ENCODE results near the gene SLC13A3. TPM values are rescaled to one million over a fixed set of nuclear protein-coding genes. Genes with fewer than 3 reads are reported as not detected.

Gene SLC13A3
- total and polyA plus RNA-seq, 2 of the 4 experiments (the other 2 are of a cell fraction): 2.5 to 4.2 TPM

- H2AK9ac ChIP-seq (replicated peaks; ENCODE audit: low read depth, low read length, poor library complexity): no peak overlapping the region
- DNase-seq (no peak), ATAC-seq (ENCODE audit: low read depth) (no peak)
- no peaks in the 10 kb centered on the region for H3K36me3 ChIP-seq (ENCODE audit: control insufficient read depth, insufficient read depth, low read length)
- no peak overlapping the region for H3K23ac ChIP-seq (ENCODE audit: low read depth, low read length)
- H2BK20ac ChIP-seq (ENCODE audit: low read depth, low read length): no peak overlapping the region
- H2BK5ac ChIP-seq (ENCODE audit: low read depth, low read length, poor library complexity, severe bottlenecking): no peak overlapping the region
- H3K9ac ChIP-seq (ENCODE audit: low read depth, low read length): no peak overlapping the region
- no TSS peak for BruUV-seq (replicated peaks)
- no peaks in the 10 kb centered on the region for H3K4me1 ChIP-seq (ENCODE audit: control insufficient read depth, insufficient read depth, low read length)
- intact Hi-C loops (cut with micrococcal nuclease) (loop anchor here (10.0 kb wide), 1 partner anchor 59 kb away; the partner anchor contains the start of gene SLC13A3), dilution Hi-C loops (cut with HindIII; ENCODE audit: low sequenced_read_pairs, unreplicated experiment) (no loop called here), in situ Hi-C loops (cut with MboI; ENCODE audit: low sequenced_read_pairs) (no loop called here)
- H3K27ac ChIP-seq (ENCODE audit: insufficient read depth, low read length): no peak overlapping the region
- H2AK5ac ChIP-seq (ENCODE audit: low read depth, low read length): no peak overlapping the region
- no peak overlapping the region for H4K5ac ChIP-seq (ENCODE audit: low read depth, low read length)
- H4K20me1 ChIP-seq (ENCODE audit: insufficient read depth, low read length): no peaks in the 10 kb centered on the region
- no peak overlapping the region for H3K14ac ChIP-seq (replicated peaks; ENCODE audit: low read depth, low read length)
- no peak overlapping the region for H2AFZ ChIP-seq (replicated peaks; ENCODE audit: low read length, poor library complexity)
- H3K9me1 ChIP-seq (ENCODE audit: insufficient read depth, low read length): no peaks in the 10 kb centered on the region
- POLR2A ChIA-PET (ENCODE audit: unreplicated experiment): no interaction called here
- no peak overlapping the region for H3K18ac ChIP-seq (ENCODE audit: low read depth, low read length)
- H3K56ac ChIP-seq (ENCODE audit: extremely low read depth, insufficient read depth, low read length): no peak overlapping the region
- H4K8ac ChIP-seq (ENCODE audit: low read depth in 2 of 2, low read length in 2 of 2): no peak overlapping the region
- no peak overlapping the region for H2BK120ac ChIP-seq (ENCODE audit: low read depth, low read length)
- no peaks in the 10 kb centered on the region for H3K9me3 ChIP-seq (ENCODE audit: control insufficient read depth, insufficient read depth, low read length)
- H4K91ac ChIP-seq (ENCODE audit: insufficient read depth, low read depth, low read length): no peak overlapping the region
- no peaks in the 10 kb centered on the region for H3K27me3 ChIP-seq (ENCODE audit: control insufficient read depth, insufficient read depth, low read length)
- CTCF ChIA-PET: no interaction called here
- TF ChIP-seq RAD21 (IDR thresholded peaks at IDR 0.05; ENCODE audit: low read length) (no peak), MAZ (IDR thresholded peaks at IDR 0.05; ENCODE audit: borderline replicate concordance, low read depth, low read length) (no peak)
- H3K79me1 ChIP-seq (ENCODE audit: low read depth in 1 of 2, low read length in 2 of 2): no peaks in the 10 kb centered on the region
- no peak overlapping the region for H3K4ac ChIP-seq (ENCODE audit: low read depth, low read length)
- H2BK15ac ChIP-seq (ENCODE audit: low read depth, low read length): no peak overlapping the region
- H3K4me2 ChIP-seq (ENCODE audit: low read depth, low read length): no peak overlapping the region
- H3K4me3 ChIP-seq (ENCODE audit: insufficient read depth, low read depth, low read length): no peak overlapping the region
- no CpG with 5 or more reads among the region's 8 CpGs for WGBS, 2 experiments (ENCODE audit: extremely low coverage in 2 of 2, insufficient read length in 1 of 2)
These were observed 55.3 kb downstream of the SLC13A3 start for GRCh38 chr20:46595933-46596332.
